Keratinocyte (primary cell): Measurements from ENCODE around the gene F2. TPM values are rescaled to one million over a fixed set of nuclear protein-coding genes. Genes with fewer than 3 reads are reported as not detected.

Experiments used
- DNase-seq: peaks from one replicate; pipeline ENCODE4 v3.0.0-alpha.2; 2011; ENCODE audit warnings: low read depth, missing footprints, low spot score
- FAIRE-seq: peaks from 2 replicates; lab custom pipeline; 2011; peaks lifted over from hg19 to GRCh38; lab: Jason Lieb, UNC
- H2AFZ ChIP-seq: 2 replicates; pipeline ENCODE4 v1.6.0; 2012; ENCODE audit warnings: low read length, control low read depth, inconsistent platforms; ENCODE audit not compliant: control insufficient read depth
- H3K27ac ChIP-seq: 2 replicates; pipeline ENCODE4 v1.5.1; 2011; ENCODE audit warnings: low read length; ENCODE audit not compliant: control insufficient read depth, insufficient read depth
- H3K27me3 ChIP-seq: 3 replicates; pipeline ENCODE4 v1.6.0; 2011; ENCODE audit warnings: low read length; ENCODE audit not compliant: control insufficient read depth, insufficient read depth; ENCODE audit errors: extremely low read depth
- H3K36me3 ChIP-seq, 2 experiments: 2 replicates in 1 of 2; 3 replicates in 1 of 2; pipeline ENCODE4 v1.5.1; 2011; ENCODE audit warnings: low read length in 2 of 2, mild to moderate bottlenecking in 1 of 2; ENCODE audit not compliant: control insufficient read depth in 2 of 2, insufficient read depth in 2 of 2; ENCODE audit errors: extremely low read depth in 1 of 2
- H3K4me1 ChIP-seq: 3 replicates; pipeline ENCODE4 v1.5.1; 2011; ENCODE audit warnings: low read length; ENCODE audit not compliant: control insufficient read depth, insufficient read depth; ENCODE audit errors: extremely low read depth
- H3K4me2 ChIP-seq: 3 replicates; pipeline ENCODE4 v1.6.0; 2011; ENCODE audit warnings: low read depth, low read length; ENCODE audit not compliant: control insufficient read depth, insufficient read depth; ENCODE audit errors: extremely low read depth
- H3K4me3 ChIP-seq, 3 experiments: fragments of 200-600 bp in 1 of 3; sonication (generic) in 1 of 3; 2 replicates in 2 of 3; 3 replicates in 1 of 3; pipeline ENCODE4 v1.5.1; 2011 to 2016; ENCODE audit warnings: low read length in 3 of 3, mild to moderate bottlenecking in 3 of 3, control low read depth in 2 of 3, inconsistent platforms in 1 of 3, low read depth in 1 of 3, mixed read lengths in 1 of 3, mixed run types in 1 of 3, moderate library complexity in 1 of 3; ENCODE audit not compliant: control insufficient read depth in 2 of 3, insufficient read depth in 2 of 3; ENCODE audit errors: extremely low read depth in 1 of 3
- H3K79me2 ChIP-seq: 2 replicates; pipeline ENCODE4 v1.6.0; 2012; ENCODE audit warnings: low read length; ENCODE audit not compliant: control insufficient read depth, insufficient read depth
- H3K9ac ChIP-seq: 3 replicates; pipeline ENCODE4 v1.6.0; 2011; ENCODE audit warnings: low read length; ENCODE audit not compliant: control insufficient read depth, insufficient read depth; ENCODE audit errors: extremely low read depth
- H3K9me1 ChIP-seq: 3 replicates; pipeline ENCODE4 v1.6.0; 2011; ENCODE audit warnings: low read length; ENCODE audit not compliant: control insufficient read depth, insufficient read depth; ENCODE audit errors: extremely low read depth
- H3K9me3 ChIP-seq: 2 replicates; pipeline ENCODE4 v1.5.1; 2012; ENCODE audit warnings: low read depth, low read length; ENCODE audit not compliant: control insufficient read depth
- H4K20me1 ChIP-seq: 3 replicates; pipeline ENCODE4 v1.6.0; 2011; ENCODE audit warnings: low read length; ENCODE audit not compliant: control insufficient read depth, insufficient read depth; ENCODE audit errors: extremely low read depth
- EZH2 ChIP-seq: IDR thresholded peaks from one replicate; pipeline ENCODE4 v1.6.1; 2012; ENCODE audit warnings: inconsistent platforms, mild to moderate bottlenecking, low read length, moderate library complexity
- dilution Hi-C: fragments of 300-500 bp; cut with MboI; formaldehyde crosslinking; loops from one replicate; pipeline ENCODE4 v1.7.0; 2020; ENCODE audit warnings: low sequenced_read_pairs; ENCODE audit not compliant: extremely low pct_ligation_motif_present
- polyA plus RNA-seq, 5 experiments: library from polyadenylated mRNA; depleted of rRNA in 3 of 5; stranded (reverse) in 3 of 5; stranded (forward) in 1 of 5; unstranded in 1 of 5; fragments of >200 nt; gene quantifications; 1 replicate in 1 of 5; 2 replicates in 3 of 5; 3 replicates in 1 of 5; pipeline versions ENCODE4 v1.2.1 to v1.2.3, GENCODE V29; 2011 to 2012; ENCODE audit warnings: missing spikeins in 2 of 5, low read depth in 1 of 5, low replicate concordance in 1 of 5
- TF ChIP-seq, protein P1 (sequence below), 3 experiments: IDR thresholded peaks in 1 of 3; conservative IDR thresholded peaks in 1 of 3; optimal IDR thresholded peaks in 1 of 3; 2 replicates in 2 of 3; 3 replicates in 1 of 3; pipeline versions ENCODE3 to v1.5.1; 2011; ENCODE audit warnings: low read length in 3 of 3, mild to moderate bottlenecking in 3 of 3, moderate library complexity in 2 of 3, control low read depth in 1 of 3, inconsistent platforms in 1 of 3; ENCODE audit not compliant: insufficient read depth in 2 of 3; ENCODE audit errors: extremely low read depth in 1 of 3

Gene F2
- polyA plus RNA-seq, 1 donor (not counting 4 experiments of a cell fraction or from before 2014, with no cell fraction given) = not detected

DNA sequence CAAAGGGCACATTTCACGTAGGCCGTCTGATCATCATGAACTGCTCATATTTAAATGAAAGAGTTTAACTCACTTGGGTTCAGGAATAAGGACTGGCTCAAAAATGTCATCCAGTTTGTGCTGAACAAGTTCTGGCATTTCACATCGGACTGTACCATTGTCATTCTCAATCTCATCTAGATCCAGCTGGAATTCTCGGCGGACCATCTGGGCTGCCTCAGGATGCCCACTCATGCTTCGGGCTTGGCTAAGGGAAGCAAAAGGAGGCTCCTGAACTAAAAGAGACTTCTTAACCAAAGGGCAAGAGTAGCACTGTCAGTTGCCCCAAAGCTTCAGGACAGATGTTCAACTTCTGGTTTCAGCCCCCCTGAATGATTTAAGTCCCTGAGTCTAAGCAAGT is 40.2 kb downstream of the F2 start:
- H2AFZ ChIP-seq = no peak overlapping the region
- H3K27me3 ChIP-seq = no peaks in the 10 kb centered on the region
- FAIRE-seq (no peak), DNase-seq (no peak)
- dilution Hi-C loops = no loop called here
- H3K4me3 ChIP-seq = no peak overlapping the region
- H3K36me3 ChIP-seq = peaks cover 27 to 47% of the 10 kb centered on the region in 2 experiments
- no peaks in the 10 kb centered on the region for H3K79me2 ChIP-seq
- H3K4me1 ChIP-seq = no peaks in the 10 kb centered on the region
- H4K20me1 ChIP-seq = no peaks in the 10 kb centered on the region
- no peaks in the 10 kb centered on the region for H3K9me1 ChIP-seq
- H3K9ac ChIP-seq = no peak overlapping the region
- H3K27ac ChIP-seq = no peak overlapping the region
- no peak for TF ChIP-seq EZH2
- TF ChIP-seq, protein P1, sequence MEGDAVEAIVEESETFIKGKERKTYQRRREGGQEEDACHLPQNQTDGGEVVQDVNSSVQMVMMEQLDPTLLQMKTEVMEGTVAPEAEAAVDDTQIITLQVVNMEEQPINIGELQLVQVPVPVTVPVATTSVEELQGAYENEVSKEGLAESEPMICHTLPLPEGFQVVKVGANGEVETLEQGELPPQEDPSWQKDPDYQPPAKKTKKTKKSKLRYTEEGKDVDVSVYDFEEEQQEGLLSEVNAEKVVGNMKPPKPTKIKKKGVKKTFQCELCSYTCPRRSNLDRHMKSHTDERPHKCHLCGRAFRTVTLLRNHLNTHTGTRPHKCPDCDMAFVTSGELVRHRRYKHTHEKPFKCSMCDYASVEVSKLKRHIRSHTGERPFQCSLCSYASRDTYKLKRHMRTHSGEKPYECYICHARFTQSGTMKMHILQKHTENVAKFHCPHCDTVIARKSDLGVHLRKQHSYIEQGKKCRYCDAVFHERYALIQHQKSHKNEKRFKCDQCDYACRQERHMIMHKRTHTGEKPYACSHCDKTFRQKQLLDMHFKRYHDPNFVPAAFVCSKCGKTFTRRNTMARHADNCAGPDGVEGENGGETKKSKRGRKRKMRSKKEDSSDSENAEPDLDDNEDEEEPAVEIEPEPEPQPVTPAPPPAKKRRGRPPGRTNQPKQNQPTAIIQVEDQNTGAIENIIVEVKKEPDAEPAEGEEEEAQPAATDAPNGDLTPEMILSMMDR (optimal IDR thresholded peaks at IDR 0.05 in 1 of 3, IDR thresholded peaks at IDR 0.05 in 1 of 3, conservative IDR thresholded peaks at IDR 0.05 in 1 of 3; ENCODE audit: extremely low read depth in 1 of 3, insufficient read depth in 2 of 3, low read length in 3 of 3) = no peak
- H3K4me2 ChIP-seq = no peak overlapping the region
- no peaks in the 10 kb centered on the region for H3K9me3 ChIP-seq

GRCh38 chr11:46760429-46761128 is 41.6 kb downstream of the F2 start:
- dilution Hi-C loops = no loop called here
- TF ChIP-seq EZH2 = no peak
- TF ChIP-seq, protein P1 (optimal IDR thresholded peaks at IDR 0.05 in 1 of 3, IDR thresholded peaks at IDR 0.05 in 1 of 3, conservative IDR thresholded peaks at IDR 0.05 in 1 of 3; ENCODE audit: extremely low read depth in 1 of 3, insufficient read depth in 2 of 3, low read length in 3 of 3) = no peak
- Histone ChIP-seq H3K4me1 (no peaks in the 10 kb centered on the region), H3K9me3 (no peaks in the 10 kb centered on the region), H3K9me1 (no peaks in the 10 kb centered on the region), H3K36me3 (peaks cover 27 to 40% of the 10 kb centered on the region in 2 experiments), H2AFZ (no peak overlapping the region), H4K20me1 (no peaks in the 10 kb centered on the region), H3K27ac (no peak overlapping the region), H3K27me3 (no peaks in the 10 kb centered on the region), H3K4me2 (no peak overlapping the region), H3K9ac (no peak overlapping the region), H3K4me3 (no peak overlapping the region), H3K79me2 (no peaks in the 10 kb centered on the region)
- FAIRE-seq (no peak), DNase-seq (no peak)
